KG1 (cell line): ENCODE data around the gene CEP85.
"Not testable (repeated sequence)": the region's sequence is repeated elsewhere in the genome, so short reads cannot be mapped to it uniquely, and the experiment has no call there.

Experiments
- DNase-seq: peaks from one replicate; lab custom pipeline; 2025; lab: John Stamatoyannopoulos, UW

CEP85 gene

GRCh38 chr1:26290122-26290881, 56.3 kb downstream of the CEP85 start:
- no peak for DNase-seq

DNA sequence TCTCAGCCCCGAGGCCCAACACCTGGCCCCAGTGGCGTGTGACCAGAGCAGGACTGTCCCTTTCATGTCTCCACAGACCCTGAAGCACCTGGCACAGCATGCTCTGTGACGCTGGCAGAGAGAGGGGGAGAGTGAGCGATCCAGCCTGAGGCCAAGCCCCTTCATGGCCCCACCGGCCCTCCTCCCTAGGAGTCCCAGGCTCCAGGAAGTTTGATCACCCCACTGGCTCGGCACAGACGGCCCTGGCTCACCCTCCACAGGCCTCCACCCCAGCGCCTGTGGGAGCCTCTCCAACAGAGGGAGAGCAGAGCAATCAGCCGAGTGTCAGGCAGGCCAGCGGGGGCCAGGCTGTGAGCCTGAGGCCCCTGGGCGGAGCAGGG, 56.9 kb downstream of the CEP85 start:
- no peak for DNase-seq

- DNase-seq, result no peak
Observed at GRCh38 chr1:26291433-26291832, 57.4 kb downstream of the CEP85 start.

GRCh38 chr1:26291939-26292338, 57.9 kb downstream of the CEP85 start:
- no peak for DNase-seq

DNA sequence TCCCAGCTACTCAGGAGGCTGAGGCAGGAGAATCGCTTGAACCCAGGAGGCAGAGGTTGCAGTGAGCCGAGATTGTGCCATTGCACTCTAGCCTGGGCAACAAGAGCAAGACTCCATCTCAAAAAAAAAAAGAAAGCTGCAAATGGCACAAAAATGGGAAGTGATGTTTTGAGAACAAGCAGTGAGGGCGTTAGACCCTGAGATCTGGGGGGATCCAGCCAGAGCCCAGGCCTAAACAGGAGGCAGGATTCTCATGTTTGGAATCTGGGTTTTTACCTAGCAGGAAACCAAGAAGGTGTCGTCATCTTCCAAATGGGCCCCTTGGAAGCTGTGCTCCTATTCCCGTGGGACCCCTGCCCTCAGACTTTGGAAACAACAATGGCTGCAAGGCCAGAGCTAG, 58.7 kb downstream of the CEP85 start:
- DNase-seq, result not testable (repeated sequence)

DNA sequence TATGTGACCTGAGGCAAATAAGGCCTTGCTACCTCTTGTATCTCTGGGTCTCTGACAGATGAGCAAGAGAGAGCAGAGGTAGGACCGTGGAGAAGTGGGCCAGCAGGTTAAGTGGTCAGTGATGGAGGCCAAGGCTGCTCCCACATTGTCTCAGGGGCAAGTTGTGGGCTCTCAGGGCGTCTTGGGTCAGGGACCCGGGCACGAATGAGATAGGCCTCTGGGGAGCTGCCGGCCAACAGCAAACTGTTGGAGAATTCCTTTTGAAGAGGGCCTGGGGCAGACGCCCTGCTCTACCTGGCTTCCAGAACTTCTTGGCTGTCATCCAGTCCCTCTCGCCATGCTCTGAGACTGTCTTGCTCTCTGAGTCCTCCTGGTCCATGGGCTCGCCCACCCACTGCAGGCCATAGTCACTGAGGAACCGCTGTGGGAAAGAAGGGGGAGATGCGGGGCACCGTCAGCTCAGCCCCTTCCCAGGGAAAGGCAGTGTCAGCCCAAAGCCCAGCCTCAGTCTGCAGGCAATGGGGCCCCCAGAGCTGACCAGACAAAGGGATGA, 60.0 kb downstream of the CEP85 start:
- DNase-seq, result no peak

- DNase-seq, result no peak
Observed at GRCh38 chr1:26295194-26296138, 61.5 kb downstream of the CEP85 start.

GRCh38 chr1:26296340-26297056, 62.5 kb downstream of the CEP85 start:
- no peak for DNase-seq

DNA sequence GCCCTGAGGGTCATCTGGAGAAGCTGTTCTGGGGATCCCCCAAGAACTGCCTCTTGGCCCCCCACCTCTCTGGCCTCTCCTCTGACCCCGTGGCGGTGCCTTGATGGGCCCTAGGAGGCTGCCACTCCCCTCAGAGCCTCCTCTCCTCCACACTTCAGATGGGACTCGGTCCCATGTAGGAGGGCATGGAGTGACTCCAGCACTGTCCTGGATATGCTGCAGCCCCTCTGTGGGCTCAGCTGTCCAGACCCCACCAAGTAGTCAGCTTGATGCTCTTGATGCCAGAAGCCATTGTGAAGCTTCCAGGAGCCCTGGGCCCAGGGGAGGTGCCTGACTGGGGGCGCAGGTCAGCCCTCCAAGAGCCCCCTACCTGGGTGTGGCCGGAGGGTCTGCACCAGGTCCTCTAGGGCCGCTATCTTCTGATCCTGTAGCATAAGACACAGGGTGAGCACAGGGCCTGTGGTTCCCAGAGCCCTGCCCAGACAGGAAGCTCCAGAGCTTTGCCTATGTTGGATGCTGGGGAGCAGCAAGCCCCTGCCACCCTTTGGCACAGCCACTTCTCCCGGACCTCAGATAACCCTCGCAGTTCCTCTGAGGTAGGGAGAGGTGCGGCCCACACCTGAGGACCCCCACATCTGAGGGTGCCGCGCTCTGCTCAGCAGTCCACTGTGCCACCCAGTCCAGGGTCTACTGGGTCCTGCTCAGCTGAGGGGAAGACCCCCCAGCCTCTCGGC, 63.2 kb downstream of the CEP85 start:
- no peak for DNase-seq

DNA sequence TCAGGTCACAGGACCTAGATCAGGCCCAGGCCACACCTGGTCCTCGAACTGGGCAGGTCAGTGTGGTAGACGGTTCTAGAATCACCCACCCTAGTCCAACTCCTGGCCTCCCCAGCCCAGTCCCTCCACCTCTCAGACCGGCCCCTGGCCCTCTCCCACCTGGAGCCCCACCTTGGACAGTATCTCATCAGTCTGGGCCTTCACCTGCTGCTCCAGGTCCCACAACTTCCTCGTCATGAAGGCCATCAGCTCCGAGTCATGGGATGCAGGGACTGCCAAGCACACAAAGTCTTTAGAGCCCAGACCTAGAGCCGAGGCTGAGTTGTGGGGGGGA, 63.8 kb downstream of the CEP85 start:
- DNase-seq, result no peak

DNA sequence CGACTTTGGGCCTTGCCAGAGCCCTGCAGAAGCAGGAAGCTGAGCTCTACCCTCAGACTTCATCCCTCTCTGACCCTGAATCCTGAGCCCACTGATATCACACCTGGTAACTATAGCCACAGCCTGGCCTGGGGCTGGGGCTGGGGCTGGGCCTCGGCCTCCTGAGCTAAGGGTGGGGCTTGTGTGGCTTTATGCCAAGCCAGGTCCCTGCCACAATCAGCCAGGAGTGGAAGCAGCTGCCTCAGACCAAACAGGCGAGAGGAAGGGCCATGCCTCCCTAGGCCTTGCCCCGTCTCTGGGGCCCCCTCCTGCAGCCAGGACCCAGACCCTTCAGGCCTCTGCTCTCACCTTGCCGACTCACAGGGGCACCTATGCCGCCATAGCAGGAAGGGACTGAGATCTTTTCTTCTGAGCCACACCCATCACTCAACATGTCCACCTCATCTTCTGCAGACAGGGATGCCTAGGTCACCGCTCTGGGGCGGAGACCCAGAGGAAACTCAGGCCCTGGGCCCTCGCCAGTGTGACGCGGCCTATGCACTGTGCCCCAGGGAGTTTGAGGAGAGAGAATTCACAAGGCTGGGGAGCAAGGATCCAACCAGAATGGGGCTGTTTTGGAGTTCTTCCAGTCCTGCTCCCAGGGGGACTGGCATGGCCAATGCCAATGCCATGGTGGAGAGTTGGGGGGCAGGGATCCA, 66.7 kb downstream of the CEP85 start:
- no peak for DNase-seq

DNA sequence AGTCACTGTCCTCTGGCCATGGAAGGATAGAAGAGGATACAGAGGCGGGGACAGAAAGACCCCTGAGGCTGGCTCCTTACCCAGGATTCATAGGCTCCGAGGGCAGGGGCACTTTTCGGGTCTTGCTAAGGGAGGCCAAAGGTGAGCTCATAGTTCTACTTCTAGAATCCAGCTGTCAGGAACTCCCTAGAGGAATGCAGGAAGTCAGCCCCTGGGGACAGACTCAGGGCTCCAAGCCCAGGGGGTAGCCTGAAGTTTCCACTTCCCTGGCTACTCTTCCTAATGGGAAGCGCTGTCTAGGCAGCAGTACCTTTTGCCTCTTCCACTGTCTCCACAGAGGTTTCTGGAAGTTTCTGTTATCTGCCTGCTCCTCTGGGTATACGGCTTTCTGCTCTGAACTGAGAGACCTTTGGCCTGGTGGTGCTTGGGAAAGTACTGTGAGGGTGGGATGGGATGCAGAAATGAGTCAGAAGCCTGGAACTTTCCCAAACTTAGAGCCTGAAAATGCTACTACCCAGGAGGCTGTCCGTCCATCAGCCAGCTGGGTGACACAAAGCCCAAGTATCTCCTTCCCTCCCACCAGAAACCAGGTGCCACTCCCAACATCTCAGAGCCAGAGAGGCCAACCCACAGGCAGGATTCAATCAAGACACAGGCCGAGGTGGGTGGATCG, 68.9 kb downstream of the CEP85 start:
- DNase-seq, result no peak

GRCh38 chr1:26305667-26306289, 71.8 kb downstream of the CEP85 start:
- DNase-seq, result peak; percentile 19

GRCh38 chr1:26306290-26307229, 72.6 kb downstream of the CEP85 start, which contains the start of gene UBXN11:
Gene UBXN11, minus strand, starts transcription at chr1:26306636. Its CDS starts 3,753 bp downstream, at chr1:26302883.
- peak; percentile 88 for DNase-seq

- no peak for DNase-seq
Observed at GRCh38 chr1:26307363-26307781, 73.4 kb downstream of the CEP85 start.

DNA sequence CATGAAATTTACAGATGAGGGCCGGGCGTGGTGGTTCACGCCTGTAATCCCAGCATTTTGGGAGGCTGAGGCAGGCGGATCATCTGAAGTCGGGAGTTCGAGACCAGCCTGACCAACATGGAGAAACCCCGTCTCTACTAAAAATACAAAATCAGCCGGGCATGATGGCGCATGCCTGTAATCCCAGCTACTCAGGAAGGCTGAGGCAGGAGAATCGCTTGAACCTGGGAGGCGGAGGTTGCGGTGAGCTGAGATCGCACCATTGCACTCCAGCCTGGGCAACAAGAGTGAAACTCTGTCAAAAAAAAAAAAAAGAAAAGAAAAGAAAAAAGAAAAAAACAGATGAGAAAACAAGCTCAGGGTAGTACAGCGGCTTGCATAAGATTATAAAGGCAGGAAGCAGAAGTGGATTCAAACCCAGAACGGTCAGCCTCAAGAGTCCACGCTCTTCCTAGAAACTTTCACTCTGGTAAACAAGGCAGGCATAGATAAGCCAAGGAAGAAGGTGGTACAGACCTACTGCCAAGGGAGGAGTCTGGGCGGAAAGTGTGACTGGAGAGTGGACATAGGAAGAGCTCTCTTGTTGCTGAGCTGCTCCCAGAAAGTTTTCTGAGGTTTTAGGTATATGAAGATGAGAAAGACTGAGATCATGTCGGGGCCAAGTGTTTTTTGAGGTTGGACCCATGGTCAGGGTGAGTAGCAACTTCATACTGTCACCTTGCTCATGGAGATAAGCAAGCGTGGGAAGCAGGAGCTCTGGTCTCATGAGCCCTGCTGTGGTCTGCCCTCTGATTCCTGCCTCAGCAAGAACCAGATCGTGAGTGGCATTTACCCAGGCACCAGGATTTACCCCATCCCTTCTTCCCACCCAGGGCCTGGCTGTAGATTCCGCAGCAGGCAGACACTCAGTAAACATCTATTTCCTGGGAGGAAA, 74.2 kb downstream of the CEP85 start:
- DNase-seq, result not testable (repeated sequence)

GRCh38 chr1:26314501-26314900, 80.5 kb downstream of the CEP85 start:
- DNase-seq, result no peak
